PC-9 (cell line): ENCODE results near the gene RDM1. TPM values are rescaled to one million over a fixed set of nuclear protein-coding genes. Genes with fewer than 3 reads are reported as not detected.

Source experiments
- BruUV-seq: library from RNA; stranded (reverse); fragments of 400-500 nt; replicated peaks from 2 replicates; lab custom pipeline; 2021; lab: Mats Ljungman, UMichigan
- CTCF ChIA-PET: fragments of 300-600 bp; sonication (Branson Sonifier 250); formaldehyde crosslinking; loops from one replicate; lab custom pipeline; 2022; ENCODE audit warnings: antibody characterized with exemption; lab: Charles Lee
- POLR2A ChIA-PET: fragments of 300-600 bp; sonication (Branson Sonifier 250); formaldehyde crosslinking; loops from one replicate; lab custom pipeline; 2022; ENCODE audit warnings: antibody characterized with exemption; ENCODE audit not compliant: unreplicated experiment; lab: Charles Lee
- DNase-seq, 2 experiments: peaks; one replicate each; pipeline versions ENCODE4 v3.0.0 to v3.0.0-alpha.2; 2015 to 2022; ENCODE audit warnings: mixed read lengths in 1 of 2
- H2AFZ ChIP-seq: fragments of 200-600 bp; sonication (generic); 2 replicates; pipeline ENCODE4 v1.8.1; 2017; ENCODE audit warnings: antibody characterized with exemption
- H3F3A ChIP-seq: fragments of 200-600 bp; sonication (generic); 2 replicates; pipeline ENCODE4 v1.8.1; 2017; ENCODE audit warnings: antibody characterized with exemption, mild to moderate bottlenecking, low read depth; ENCODE audit not compliant: insufficient read depth
- H3K27ac ChIP-seq: fragments of 200-600 bp; sonication (generic); 2 replicates; pipeline ENCODE4 v1.6.1; 2016; ENCODE audit warnings: mixed run types
- H3K27me3 ChIP-seq: fragments of 200-600 bp; sonication (generic); 2 replicates; pipeline ENCODE4 v1.6.1; 2016; ENCODE audit warnings: low read depth, mixed run types; ENCODE audit not compliant: insufficient read depth
- H3K36me3 ChIP-seq: fragments of 200-600 bp; sonication (generic); 2 replicates; pipeline ENCODE4 v1.6.1; 2016; ENCODE audit warnings: low read depth, mixed run types
- H3K4me1 ChIP-seq: fragments of 200-600 bp; sonication (generic); replicated peaks from 2 replicates; pipeline ENCODE4 v1.6.1; 2016; ENCODE audit warnings: mixed run types; ENCODE audit not compliant: insufficient read depth
- H3K4me2 ChIP-seq: fragments of 200-600 bp; sonication (generic); 2 replicates; pipeline ENCODE4 v1.6.1; 2017; ENCODE audit warnings: mixed run types
- H3K4me3 ChIP-seq: fragments of 200-600 bp; sonication (generic); 2 replicates; pipeline ENCODE4 v1.6.1; 2016; ENCODE audit warnings: mixed run types
- H3K79me2 ChIP-seq: fragments of 200-600 bp; sonication (generic); 2 replicates; pipeline ENCODE4 v1.6.1; 2017; ENCODE audit warnings: low read depth, mixed run types
- H3K9me2 ChIP-seq: fragments of 200-600 bp; sonication (generic); 2 replicates; pipeline ENCODE4 v1.8.1; 2017; ENCODE audit warnings: mild to moderate bottlenecking; ENCODE audit not compliant: insufficient read depth
- H3K9me3 ChIP-seq: fragments of 200-600 bp; sonication (generic); 2 replicates; pipeline ENCODE4 v1.8.1; 2016; ENCODE audit warnings: low read depth; ENCODE audit not compliant: insufficient read depth
- H4K20me1 ChIP-seq: fragments of 200-600 bp; sonication (generic); 2 replicates; pipeline ENCODE4 v1.8.1; 2017; ENCODE audit not compliant: insufficient read depth
- EZH2 ChIP-seq: fragments of 200-600 bp; sonication (generic); IDR thresholded peaks from 2 replicates; pipeline ENCODE4 v1.8.0; 2017; ENCODE audit warnings: antibody characterized with exemption, low read depth
- intact Hi-C: fragments of 100-400 bp; cut with micrococcal nuclease; formaldehyde crosslinking; loops from one replicate; pipeline ENCODE4 v1.10.0; 2022; ENCODE audit not compliant: unreplicated experiment
- total RNA-seq: library from RNA; stranded (reverse); gene quantifications from 2 replicates; pipeline ENCODE4 v1.2.3, GENCODE V29; 2021
- TF ChIP-seq, protein P1 (sequence below): fragments of 200-600 bp; sonication (generic); conservative IDR thresholded peaks from 2 replicates; pipeline ENCODE4 v1.6.1; 2017; ENCODE audit warnings: mixed run types, antibody characterized with exemption, mild to moderate bottlenecking, moderate library complexity

The RDM1 gene
- total RNA-seq, 1 experiment from 2014 or later: 14.5 TPM

DNA sequence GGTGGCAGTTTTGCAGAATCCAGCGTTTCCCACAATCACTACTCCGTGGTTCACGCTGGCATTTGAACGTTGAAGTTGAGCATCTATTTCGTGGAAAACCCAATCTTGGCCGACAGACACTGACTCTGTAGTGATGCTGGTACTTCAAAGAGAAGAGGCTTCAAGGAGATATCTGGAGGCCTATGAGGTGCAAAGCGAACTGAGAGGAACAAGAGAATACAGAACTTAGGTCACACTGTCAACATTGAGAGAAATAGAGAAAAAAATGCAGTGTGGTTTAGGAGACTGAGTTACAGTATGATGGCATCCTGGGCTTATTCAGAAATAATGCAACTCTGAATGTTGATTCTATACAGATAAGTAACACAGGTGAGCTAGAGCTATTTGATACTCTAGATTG lies 34.7 kb upstream of the RDM1 start:
- H3K9me3 ChIP-seq: no peaks in the 10 kb centered on the region
- no TSS peak for BruUV-seq
- H3K36me3 ChIP-seq: no peaks in the 10 kb centered on the region
- DNase-seq: no peak
- no peaks in the 10 kb centered on the region for H3K4me1 ChIP-seq
- peaks cover 56% of the 10 kb centered on the region; the same call in 1 of the 2 replicates for H3K27me3 ChIP-seq
- intact Hi-C loops: no loop called here
- no peaks in the 10 kb centered on the region for H3K9me2 ChIP-seq
- no peaks in the 10 kb centered on the region for H3F3A ChIP-seq
- H3K4me3 ChIP-seq: no peak overlapping the region
- no peaks in the 10 kb centered on the region for H4K20me1 ChIP-seq
- H3K27ac ChIP-seq: no peak overlapping the region
- no peak overlapping the region for H2AFZ ChIP-seq
- H3K4me2 ChIP-seq: no peak overlapping the region
- TF ChIP-seq, protein P1, sequence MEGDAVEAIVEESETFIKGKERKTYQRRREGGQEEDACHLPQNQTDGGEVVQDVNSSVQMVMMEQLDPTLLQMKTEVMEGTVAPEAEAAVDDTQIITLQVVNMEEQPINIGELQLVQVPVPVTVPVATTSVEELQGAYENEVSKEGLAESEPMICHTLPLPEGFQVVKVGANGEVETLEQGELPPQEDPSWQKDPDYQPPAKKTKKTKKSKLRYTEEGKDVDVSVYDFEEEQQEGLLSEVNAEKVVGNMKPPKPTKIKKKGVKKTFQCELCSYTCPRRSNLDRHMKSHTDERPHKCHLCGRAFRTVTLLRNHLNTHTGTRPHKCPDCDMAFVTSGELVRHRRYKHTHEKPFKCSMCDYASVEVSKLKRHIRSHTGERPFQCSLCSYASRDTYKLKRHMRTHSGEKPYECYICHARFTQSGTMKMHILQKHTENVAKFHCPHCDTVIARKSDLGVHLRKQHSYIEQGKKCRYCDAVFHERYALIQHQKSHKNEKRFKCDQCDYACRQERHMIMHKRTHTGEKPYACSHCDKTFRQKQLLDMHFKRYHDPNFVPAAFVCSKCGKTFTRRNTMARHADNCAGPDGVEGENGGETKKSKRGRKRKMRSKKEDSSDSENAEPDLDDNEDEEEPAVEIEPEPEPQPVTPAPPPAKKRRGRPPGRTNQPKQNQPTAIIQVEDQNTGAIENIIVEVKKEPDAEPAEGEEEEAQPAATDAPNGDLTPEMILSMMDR: no peak
- TF ChIP-seq EZH2: no peak
- ChIA-PET POLR2A (no interaction called here), CTCF (no interaction called here)
- H3K79me2 ChIP-seq: no peaks in the 10 kb centered on the region

DNA sequence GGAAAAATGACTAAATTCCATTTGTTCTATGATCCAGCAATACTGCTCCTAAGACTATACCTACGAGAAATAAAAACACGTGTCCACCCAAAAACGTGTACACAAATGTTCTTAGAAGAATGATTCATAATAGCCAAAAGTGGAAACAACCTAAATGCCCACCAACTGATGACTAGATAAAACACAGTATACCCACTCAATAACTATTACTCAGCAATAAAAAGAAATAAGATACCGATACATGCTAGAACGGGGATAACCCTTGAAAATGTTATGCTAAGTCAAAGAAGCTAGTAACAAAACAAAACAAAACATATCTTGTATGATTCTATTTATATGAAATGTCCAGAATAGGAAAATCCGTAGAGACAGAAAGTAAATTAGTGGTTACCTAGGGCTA lies 33.1 kb upstream of the RDM1 start:
- intact Hi-C loops: no loop called here
- H3K4me1 ChIP-seq: no peaks in the 10 kb centered on the region
- TF ChIP-seq EZH2: no peak
- TF ChIP-seq, protein P1: no peak
- no peaks in the 10 kb centered on the region for H3K36me3 ChIP-seq
- H3K4me2 ChIP-seq: no peak overlapping the region
- H3K4me3 ChIP-seq: no peak overlapping the region
- H3K79me2 ChIP-seq: no peaks in the 10 kb centered on the region
- H2AFZ ChIP-seq: no peak overlapping the region
- H3K27ac ChIP-seq: no peak overlapping the region
- no TSS peak for BruUV-seq
- peaks cover 55% of the 10 kb centered on the region for H3K27me3 ChIP-seq
- no peaks in the 10 kb centered on the region for H3F3A ChIP-seq
- POLR2A ChIA-PET: no interaction called here
- no peaks in the 10 kb centered on the region for H3K9me2 ChIP-seq
- H4K20me1 ChIP-seq: no peaks in the 10 kb centered on the region
- CTCF ChIA-PET: no interaction called here
- no peak for DNase-seq
- H3K9me3 ChIP-seq: no peaks in the 10 kb centered on the region

DNA sequence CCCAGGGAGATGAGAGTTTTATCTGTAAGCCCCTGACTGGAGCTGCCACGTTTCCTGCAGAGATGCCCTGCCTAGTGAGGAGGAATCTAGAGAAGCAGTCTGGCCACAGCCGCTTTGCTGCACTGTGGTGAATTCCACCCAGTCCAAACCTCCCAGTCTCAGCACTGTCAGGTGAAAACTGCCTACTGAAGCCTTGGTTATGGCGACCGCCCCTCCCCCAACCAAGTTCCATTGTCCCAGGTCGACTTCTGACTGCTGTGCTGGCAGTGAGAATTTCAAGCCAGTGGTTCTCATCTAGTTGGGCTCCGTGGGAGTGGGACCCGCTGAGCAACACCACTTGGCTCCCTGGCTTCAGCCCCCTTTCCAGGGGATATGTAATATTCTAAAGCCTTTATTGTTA lies 23.1 kb upstream of the RDM1 start:
- DNase-seq: no peak
- POLR2A ChIA-PET: no interaction called here
- no peak overlapping the region for H2AFZ ChIP-seq
- intact Hi-C loops: no loop called here
- no peaks in the 10 kb centered on the region for H3K79me2 ChIP-seq
- CTCF ChIA-PET: no interaction called here
- H3K27ac ChIP-seq: no peak overlapping the region
- no peak overlapping the region for H3K4me2 ChIP-seq
- H4K20me1 ChIP-seq: no peaks in the 10 kb centered on the region
- H3K27me3 ChIP-seq: peaks cover 78% of the 10 kb centered on the region
- no peaks in the 10 kb centered on the region for H3K9me2 ChIP-seq
- no peak for TF ChIP-seq EZH2
- TF ChIP-seq, protein P1: no peak
- no peaks in the 10 kb centered on the region for H3F3A ChIP-seq
- no peaks in the 10 kb centered on the region for H3K36me3 ChIP-seq
- no peak overlapping the region for H3K4me3 ChIP-seq
- BruUV-seq: no TSS peak
- H3K4me1 ChIP-seq: no peaks in the 10 kb centered on the region
- H3K9me3 ChIP-seq: no peaks in the 10 kb centered on the region
